NCI-H1436 (cell line): Measurements from ENCODE around the gene STMN1.
"Not testable (repeated sequence)": the region's sequence is repeated elsewhere in the genome, so short reads cannot be mapped to it uniquely, and the experiment has no call there.

ENCODE experiments used
- DNase-seq: peaks from one replicate; lab custom pipeline; 2025; lab: John Stamatoyannopoulos, UW

Gene STMN1

GRCh38 chr1:25905680-25906643 is at the start of gene STMN1:
Gene STMN1 (minus strand): TSS chr1:25906419. CDS start chr1:25904676, 1,743 bp downstream.
- DNase-seq: peak; percentile 94

- no peak for DNase-seq
Measured at GRCh38 chr1:25955553-25955952, 49.3 kb upstream of the STMN1 start.

GRCh38 chr1:25954282-25954938 is 48.2 kb upstream of the STMN1 start:
- DNase-seq: no peak

GRCh38 chr1:25952841-25953401 is 46.7 kb upstream of the STMN1 start:
- DNase-seq: no peak

GRCh38 chr1:25948641-25949040 is 42.4 kb upstream of the STMN1 start:
- DNase-seq: no peak

- no peak for DNase-seq
Measured at GRCh38 chr1:25947027-25947426, 40.8 kb upstream of the STMN1 start.

- no peak for DNase-seq
Measured at GRCh38 chr1:25945761-25946160, 39.5 kb upstream of the STMN1 start.

- no peak for DNase-seq
Measured at GRCh38 chr1:25944986-25945385, 38.8 kb upstream of the STMN1 start.

- not testable (repeated sequence) for DNase-seq
Measured at GRCh38 chr1:25943511-25943910, 37.3 kb upstream of the STMN1 start.

GRCh38 chr1:25936947-25937346 is 30.7 kb upstream of the STMN1 start:
- no peak for DNase-seq

GRCh38 chr1:25933479-25934365 is 27.5 kb upstream of the STMN1 start:
- no peak for DNase-seq

- DNase-seq: not testable (repeated sequence)
Measured at GRCh38 chr1:25932811-25933400, 26.7 kb upstream of the STMN1 start.

GRCh38 chr1:25932321-25932720 is 26.1 kb upstream of the STMN1 start:
- DNase-seq: no peak

- no peak for DNase-seq
Measured at GRCh38 chr1:25929016-25929415, 22.8 kb upstream of the STMN1 start.

GRCh38 chr1:25927521-25928265 is 21.5 kb upstream of the STMN1 start:
- DNase-seq: peak; percentile 38

GRCh38 chr1:25926731-25927496 is 20.7 kb upstream of the STMN1 start:
- DNase-seq: no peak

- no peak for DNase-seq
Measured at GRCh38 chr1:25924454-25924853, 18.2 kb upstream of the STMN1 start.

- no peak for DNase-seq
Measured at GRCh38 chr1:25922971-25923552, 16.8 kb upstream of the STMN1 start.
